GM12878 (cell line): ENCODE data around the gene CYBB. TPM values are rescaled to one million over a fixed set of nuclear protein-coding genes. Genes with fewer than 3 reads are reported as not detected.

Source experiments
- EED ChIP-seq: sonication (generic); IDR thresholded peaks from 2 replicates; pipeline ENCODE4 v1.6.1; 2016; ENCODE audit warnings: antibody characterized with exemption, low read depth
- IRF4 ChIP-seq: IDR thresholded peaks from 2 replicates; pipeline ENCODE4 v1.6.1; 2011; ENCODE audit warnings: low read depth, low read length
- KAT2A ChIP-seq: conservative IDR thresholded peaks from 2 replicates; pipeline ENCODE4 v1.6.1; 2011; ENCODE audit warnings: low read depth, low read length; ENCODE audit not compliant: control insufficient read depth
- MTA2 ChIP-seq: fragments of 450-650 bp; IDR thresholded peaks from 2 replicates; pipeline ENCODE4 v1.6.1; 2016; ENCODE audit warnings: low read depth, mild to moderate bottlenecking, moderate library complexity
- MTA3 ChIP-seq: IDR thresholded peaks from 2 replicates; pipeline ENCODE4 v1.6.1; 2012; ENCODE audit warnings: low read length, inconsistent platforms, borderline replicate concordance
- MYC ChIP-seq: IDR thresholded peaks from 2 replicates; pipeline ENCODE4 v1.6.1; 2011; ENCODE audit warnings: mild to moderate bottlenecking, low read length, moderate library complexity, inconsistent platforms; ENCODE audit not compliant: insufficient read depth, insufficient replicate concordance, insufficient read length, severe bottlenecking
- NFIC ChIP-seq: IDR thresholded peaks from 2 replicates; pipeline ENCODE4 v1.6.1; 2012; ENCODE audit warnings: low read depth, mild to moderate bottlenecking, inconsistent platforms, low read length, moderate library complexity
- NFYA ChIP-seq: IDR thresholded peaks from 2 replicates; pipeline ENCODE4 v1.6.1; 2011; ENCODE audit warnings: low read depth, mild to moderate bottlenecking, low read length, improper control_type of control experiment, borderline replicate concordance
- NR2C1 ChIP-seq: fragments of 450-650 bp; IDR thresholded peaks from 2 replicates; pipeline ENCODE4 v1.6.1; 2017; ENCODE audit warnings: antibody characterized with exemption, mild to moderate bottlenecking, moderate library complexity
- NR2F1 ChIP-seq: fragments of 450-650 bp; conservative IDR thresholded peaks from 2 replicates; pipeline ENCODE4 v1.6.1; 2017; ENCODE audit warnings: mild to moderate bottlenecking
- PAX8 ChIP-seq: fragments of 450-650 bp; IDR thresholded peaks from 2 replicates; pipeline ENCODE4 v1.6.1; 2017; ENCODE audit warnings: mild to moderate bottlenecking, moderate library complexity
- SP1 ChIP-seq: IDR thresholded peaks from one replicate; pipeline ENCODE4 v1.6.1; 2011; ENCODE audit warnings: low read depth, low read length
- SPI1 ChIP-seq: IDR thresholded peaks from 2 replicates; pipeline ENCODE4 v1.6.1; 2011; ENCODE audit warnings: low read depth, mild to moderate bottlenecking, low read length, moderate library complexity, borderline replicate concordance; ENCODE audit not compliant: insufficient read depth
- SRF ChIP-seq, 2 experiments: IDR thresholded peaks; 2 replicates each; pipeline ENCODE4 v1.6.1; 2011; ENCODE audit warnings: low read depth in 2 of 2, low read length in 2 of 2, mild to moderate bottlenecking in 1 of 2, moderate library complexity in 1 of 2
- TCF12 ChIP-seq: IDR thresholded peaks from 2 replicates; pipeline ENCODE4 v1.6.1; 2011; ENCODE audit warnings: low read depth, mild to moderate bottlenecking, low read length
- polyA plus RNA-seq, 11 experiments: library from polyadenylated mRNA; depleted of rRNA in 4 of 11; unstranded in 6 of 11; stranded (reverse) in 5 of 11; fragments of >200 nt; fragmentation: Nextera tagmentation in 4 of 11; fragmentation: Illumina TruSeq in 1 of 11; extraction: Ambion mirVana in 4 of 11; extraction: Trizol in 1 of 11; gene quantifications; 1 replicate in 1 of 11; 2 replicates in 10 of 11; pipeline versions ENCODE4 v1.2.1 to v1.2.3, GENCODE V29; 2011 to 2016; ENCODE audit warnings: inconsistent platforms in 2 of 11, missing spikeins in 2 of 11, low read depth in 1 of 11
- total RNA-seq, 4 experiments: library from RNA; depleted of rRNA in 3 of 4; stranded (reverse); fragments of >200 nt in 3 of 4; fragmentation: Illumina TruSeq in 1 of 4; extraction: Trizol in 1 of 4; gene quantifications; 2 replicates each; pipeline versions ENCODE4 v1.2.1 to v1.2.3, GENCODE V29; 2013 to 2021
- TF ChIP-seq, protein P1 (sequence below): fragments of 450-650 bp; IDR thresholded peaks from 2 replicates; pipeline ENCODE4 v1.6.1; 2016; ENCODE audit warnings: mild to moderate bottlenecking, moderate library complexity, borderline replicate concordance
- TF ChIP-seq, protein P2 (sequence below): fragments of 450-650 bp; IDR thresholded peaks from 2 replicates; pipeline ENCODE4 v1.6.1; 2017; ENCODE audit warnings: mild to moderate bottlenecking, moderate library complexity
- TF ChIP-seq, protein P3 (sequence below): fragments of 450-650 bp; IDR thresholded peaks from 2 replicates; pipeline ENCODE4 v1.6.1; 2017; ENCODE audit warnings: low read depth, mild to moderate bottlenecking, moderate library complexity
- TF ChIP-seq, protein P4 (sequence below): fragments of 450-650 bp; IDR thresholded peaks from 2 replicates; pipeline ENCODE4 v1.6.1; 2016; ENCODE audit warnings: mild to moderate bottlenecking

The CYBB gene
- total and polyA plus RNA-seq, 10 of the 15 experiments (the other 5 are each of a cell fraction or from before 2014, with no cell fraction given): 6.2 to 73.9 (median 24.8) TPM

DNA sequence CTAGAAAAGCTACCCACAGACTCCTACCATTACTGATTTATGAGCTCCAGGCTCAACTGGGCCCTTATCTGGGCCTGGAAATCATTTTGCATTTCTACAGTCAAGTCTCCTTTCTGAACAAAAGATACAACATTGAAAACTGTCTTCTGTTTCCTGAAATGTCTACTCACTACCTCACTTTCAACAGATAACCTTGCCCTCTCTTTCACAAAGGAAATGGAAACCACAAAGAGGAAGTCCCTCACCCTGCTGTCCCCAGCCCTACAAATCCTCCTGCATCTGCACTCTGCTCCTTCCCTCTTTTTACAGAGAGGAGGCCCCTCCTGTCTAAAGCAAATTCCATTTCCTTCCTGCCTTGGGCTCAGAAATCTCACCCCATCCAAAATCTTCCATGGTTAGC lies 24.8 kb upstream of the CYBB start (continued):
- no peak for TF ChIP-seq NR2C1
- TF ChIP-seq, protein P1, sequence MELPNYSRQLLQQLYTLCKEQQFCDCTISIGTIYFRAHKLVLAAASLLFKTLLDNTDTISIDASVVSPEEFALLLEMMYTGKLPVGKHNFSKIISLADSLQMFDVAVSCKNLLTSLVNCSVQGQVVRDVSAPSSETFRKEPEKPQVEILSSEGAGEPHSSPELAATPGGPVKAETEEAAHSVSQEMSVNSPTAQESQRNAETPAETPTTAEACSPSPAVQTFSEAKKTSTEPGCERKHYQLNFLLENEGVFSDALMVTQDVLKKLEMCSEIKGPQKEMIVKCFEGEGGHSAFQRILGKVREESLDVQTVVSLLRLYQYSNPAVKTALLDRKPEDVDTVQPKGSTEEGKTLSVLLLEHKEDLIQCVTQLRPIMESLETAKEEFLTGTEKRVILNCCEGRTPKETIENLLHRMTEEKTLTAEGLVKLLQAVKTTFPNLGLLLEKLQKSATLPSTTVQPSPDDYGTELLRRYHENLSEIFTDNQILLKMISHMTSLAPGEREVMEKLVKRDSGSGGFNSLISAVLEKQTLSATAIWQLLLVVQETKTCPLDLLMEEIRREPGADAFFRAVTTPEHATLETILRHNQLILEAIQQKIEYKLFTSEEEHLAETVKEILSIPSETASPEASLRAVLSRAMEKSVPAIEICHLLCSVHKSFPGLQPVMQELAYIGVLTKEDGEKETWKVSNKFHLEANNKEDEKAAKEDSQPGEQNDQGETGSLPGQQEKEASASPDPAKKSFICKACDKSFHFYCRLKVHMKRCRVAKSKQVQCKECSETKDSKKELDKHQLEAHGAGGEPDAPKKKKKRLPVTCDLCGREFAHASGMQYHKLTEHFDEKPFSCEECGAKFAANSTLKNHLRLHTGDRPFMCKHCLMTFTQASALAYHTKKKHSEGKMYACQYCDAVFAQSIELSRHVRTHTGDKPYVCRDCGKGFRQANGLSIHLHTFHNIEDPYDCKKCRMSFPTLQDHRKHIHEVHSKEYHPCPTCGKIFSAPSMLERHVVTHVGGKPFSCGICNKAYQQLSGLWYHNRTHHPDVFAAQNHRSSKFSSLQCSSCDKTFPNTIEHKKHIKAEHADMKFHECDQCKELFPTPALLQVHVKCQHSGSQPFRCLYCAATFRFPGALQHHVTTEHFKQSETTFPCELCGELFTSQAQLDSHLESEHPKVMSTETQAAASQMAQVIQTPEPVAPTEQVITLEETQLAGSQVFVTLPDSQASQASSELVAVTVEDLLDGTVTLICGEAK: no peak
- TF ChIP-seq TCF12: 0 out of 2 replicates have a peak, but pooled peaks have one; percentile 36
- no peak for TF ChIP-seq MYC
- TF ChIP-seq NR2F1: 0 out of 2 replicates have a peak, but pooled peaks have one; percentile 20
- TF ChIP-seq SPI1: peak; percentile 95
- no peak for TF ChIP-seq KAT2A
- no peak for TF ChIP-seq SRF (IDR thresholded peaks at IDR 0.05; ENCODE audit: low read depth in 2 of 2, low read length in 2 of 2)
- peak; percentile 47; the same call in 1 of the 2 replicates for TF ChIP-seq MTA2
- TF ChIP-seq, protein P2, sequence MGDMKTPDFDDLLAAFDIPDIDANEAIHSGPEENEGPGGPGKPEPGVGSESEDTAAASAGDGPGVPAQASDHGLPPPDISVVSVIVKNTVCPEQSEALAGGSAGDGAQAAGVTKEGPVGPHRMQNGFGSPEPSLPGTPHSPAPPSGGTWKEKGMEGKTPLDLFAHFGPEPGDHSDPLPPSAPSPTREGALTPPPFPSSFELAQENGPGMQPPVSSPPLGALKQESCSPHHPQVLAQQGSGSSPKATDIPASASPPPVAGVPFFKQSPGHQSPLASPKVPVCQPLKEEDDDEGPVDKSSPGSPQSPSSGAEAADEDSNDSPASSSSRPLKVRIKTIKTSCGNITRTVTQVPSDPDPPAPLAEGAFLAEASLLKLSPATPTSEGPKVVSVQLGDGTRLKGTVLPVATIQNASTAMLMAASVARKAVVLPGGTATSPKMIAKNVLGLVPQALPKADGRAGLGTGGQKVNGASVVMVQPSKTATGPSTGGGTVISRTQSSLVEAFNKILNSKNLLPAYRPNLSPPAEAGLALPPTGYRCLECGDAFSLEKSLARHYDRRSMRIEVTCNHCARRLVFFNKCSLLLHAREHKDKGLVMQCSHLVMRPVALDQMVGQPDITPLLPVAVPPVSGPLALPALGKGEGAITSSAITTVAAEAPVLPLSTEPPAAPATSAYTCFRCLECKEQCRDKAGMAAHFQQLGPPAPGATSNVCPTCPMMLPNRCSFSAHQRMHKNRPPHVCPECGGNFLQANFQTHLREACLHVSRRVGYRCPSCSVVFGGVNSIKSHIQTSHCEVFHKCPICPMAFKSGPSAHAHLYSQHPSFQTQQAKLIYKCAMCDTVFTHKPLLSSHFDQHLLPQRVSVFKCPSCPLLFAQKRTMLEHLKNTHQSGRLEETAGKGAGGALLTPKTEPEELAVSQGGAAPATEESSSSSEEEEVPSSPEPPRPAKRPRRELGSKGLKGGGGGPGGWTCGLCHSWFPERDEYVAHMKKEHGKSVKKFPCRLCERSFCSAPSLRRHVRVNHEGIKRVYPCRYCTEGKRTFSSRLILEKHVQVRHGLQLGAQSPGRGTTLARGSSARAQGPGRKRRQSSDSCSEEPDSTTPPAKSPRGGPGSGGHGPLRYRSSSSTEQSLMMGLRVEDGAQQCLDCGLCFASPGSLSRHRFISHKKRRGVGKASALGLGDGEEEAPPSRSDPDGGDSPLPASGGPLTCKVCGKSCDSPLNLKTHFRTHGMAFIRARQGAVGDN: no peak
- TF ChIP-seq, protein P3, sequence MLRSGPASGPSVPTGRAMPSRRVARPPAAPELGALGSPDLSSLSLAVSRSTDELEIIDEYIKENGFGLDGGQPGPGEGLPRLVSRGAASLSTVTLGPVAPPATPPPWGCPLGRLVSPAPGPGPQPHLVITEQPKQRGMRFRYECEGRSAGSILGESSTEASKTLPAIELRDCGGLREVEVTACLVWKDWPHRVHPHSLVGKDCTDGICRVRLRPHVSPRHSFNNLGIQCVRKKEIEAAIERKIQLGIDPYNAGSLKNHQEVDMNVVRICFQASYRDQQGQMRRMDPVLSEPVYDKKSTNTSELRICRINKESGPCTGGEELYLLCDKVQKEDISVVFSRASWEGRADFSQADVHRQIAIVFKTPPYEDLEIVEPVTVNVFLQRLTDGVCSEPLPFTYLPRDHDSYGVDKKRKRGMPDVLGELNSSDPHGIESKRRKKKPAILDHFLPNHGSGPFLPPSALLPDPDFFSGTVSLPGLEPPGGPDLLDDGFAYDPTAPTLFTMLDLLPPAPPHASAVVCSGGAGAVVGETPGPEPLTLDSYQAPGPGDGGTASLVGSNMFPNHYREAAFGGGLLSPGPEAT: peak; percentile 37; the same call in 1 of the 2 replicates
- peak; percentile 72; the same call in 1 of the 2 replicates for TF ChIP-seq NFIC
- peak; percentile 63; the same call in 1 of the 2 replicates for TF ChIP-seq IRF4
- TF ChIP-seq, protein P4, sequence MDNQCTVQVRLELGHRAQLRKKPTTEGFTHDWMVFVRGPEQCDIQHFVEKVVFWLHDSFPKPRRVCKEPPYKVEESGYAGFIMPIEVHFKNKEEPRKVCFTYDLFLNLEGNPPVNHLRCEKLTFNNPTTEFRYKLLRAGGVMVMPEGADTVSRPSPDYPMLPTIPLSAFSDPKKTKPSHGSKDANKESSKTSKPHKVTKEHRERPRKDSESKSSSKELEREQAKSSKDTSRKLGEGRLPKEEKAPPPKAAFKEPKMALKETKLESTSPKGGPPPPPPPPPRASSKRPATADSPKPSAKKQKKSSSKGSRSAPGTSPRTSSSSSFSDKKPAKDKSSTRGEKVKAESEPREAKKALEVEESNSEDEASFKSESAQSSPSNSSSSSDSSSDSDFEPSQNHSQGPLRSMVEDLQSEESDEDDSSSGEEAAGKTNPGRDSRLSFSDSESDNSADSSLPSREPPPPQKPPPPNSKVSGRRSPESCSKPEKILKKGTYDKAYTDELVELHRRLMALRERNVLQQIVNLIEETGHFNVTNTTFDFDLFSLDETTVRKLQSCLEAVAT: 0 out of 2 replicates have a peak, but pooled peaks have one; percentile 46
- peak; percentile 38 for TF ChIP-seq SP1
- peak; percentile 77 for TF ChIP-seq EED
- no peak for TF ChIP-seq MTA3
- TF ChIP-seq NFYA: no peak
- no peak for TF ChIP-seq PAX8
